ENCODE measurements around the gene EIF4G3. TPM values are rescaled to one million over a fixed set of nuclear protein-coding genes. Genes with fewer than 3 reads are reported as not detected.

Gene EIF4G3
- total and polyA plus RNA-seq, 9 of the 15 experiments (the other 6 are each of a cell fraction or from before 2014, with no cell fraction given), result 6.7 to 40.5 (median 32.1) TPM

- Histone ChIP-seq H3K27ac (ENCODE audit: extremely low read depth, low read depth, low read length) (no peak overlapping the region), H2AFZ (ENCODE audit: low read depth, low read length) (no peak overlapping the region), H3K4me2 (ENCODE audit: insufficient read depth, low read length) (no peak overlapping the region), H3K9ac (ENCODE audit: insufficient read depth in 1 of 2, low read depth in 2 of 2, low read length in 2 of 2) (no peak overlapping the region), H4K20me1 (replicated peaks; ENCODE audit: control insufficient read depth, insufficient read depth, low read length) (no peaks in the 10 kb centered on the region), H3K36me3 (ENCODE audit: control insufficient read depth, insufficient read depth, low read length) (peaks cover 99% of the 10 kb centered on the region), H3K4me1 (replicated peaks in 1 of 2; ENCODE audit: control insufficient read depth in 2 of 2, insufficient read depth in 2 of 2, low read length in 2 of 2) (no peaks in the 10 kb centered on the region), H3K79me2 (ENCODE audit: control insufficient read depth, insufficient read depth, low read length) (peaks cover 5% of the 10 kb centered on the region; the same call in 1 of the 3 replicates), H3K4me3 (no peak overlapping the region), H3K27me3 (ENCODE audit: control insufficient read depth in 2 of 2, insufficient read depth in 2 of 2, low read length in 2 of 2) (no peaks in the 10 kb centered on the region), H3K9me1 (ENCODE audit: control insufficient read depth, insufficient read depth, low read length) (no peaks in the 10 kb centered on the region), H3K9me3 (replicated peaks; ENCODE audit: control insufficient read depth, insufficient read depth, low read depth, low read length) (no peaks in the 10 kb centered on the region)
- DNase-seq (ENCODE audit: extremely low read depth in 1 of 4, low spot score in 3 of 4) (no peak), ATAC-seq (no peak), FAIRE-seq (no peak)
- in situ Hi-C loops (cut with MboI) (no loop called here), intact Hi-C loops (cut with micrococcal nuclease) (no loop called here)
- ChIA-PET POLR2A (interaction anchor here (0.7 to 6.1 kb wide), 2 partner anchors 17 to 75 kb away, joined by 3 to 79 read pairs; partner anchors contain the start of gene HP1BP3), CTCF (ENCODE audit: low intra/inter-chr PET ratio) (no interaction called here)
- BruUV-seq (replicated peaks), result no TSS peak
- TF ChIP-seq THRB (CRISPR knock-in tag; conservative IDR thresholded peaks at IDR 0.05) (no peak), BDP1 (IDR thresholded peaks at IDR 0.05; ENCODE audit: insufficient read depth, insufficient read length) (no peak), BRF1 (IDR thresholded peaks at IDR 0.05; ENCODE audit: borderline replicate concordance, extremely low read depth, insufficient read length) (no peak), LARP7 (IDR thresholded peaks at IDR 0.05) (no peak), ZNF133 (CRISPR knock-in tag; IDR thresholded peaks at IDR 0.05) (no peak), E2F3 (CRISPR knock-in tag; IDR thresholded peaks at IDR 0.05) (no peak), CCNT2 (IDR thresholded peaks at IDR 0.05; ENCODE audit: borderline replicate concordance, extremely low read depth, insufficient read length, low read depth, low read length) (no peak), NFRKB (IDR thresholded peaks at IDR 0.05; ENCODE audit: low read depth) (no peak), USF1 (CRISPR knock-in tag; IDR thresholded peaks at IDR 0.05) (no peak), TAF15 (IDR thresholded peaks at IDR 0.05; ENCODE audit: low read depth, low read length) (no peak), NKRF (IDR thresholded peaks at IDR 0.05; ENCODE audit: borderline replicate concordance) (no peak), HBP1 (CRISPR knock-in tag; IDR thresholded peaks at IDR 0.05) (no peak), KDM4B (IDR thresholded peaks at IDR 0.05; ENCODE audit: borderline replicate concordance in 2 of 2, low read depth in 1 of 2) (no peak), NCOA2 (IDR thresholded peaks at IDR 0.05; ENCODE audit: partially characterized antibody in 2 of 2) (no peak), ZBED1 (IDR thresholded peaks at IDR 0.05) (no peak), ZC3H8 (IDR thresholded peaks at IDR 0.05) (no peak), SP1 (CRISPR knock-in tag; IDR thresholded peaks at IDR 0.05) (no peak)
Observed at GRCh38 chr1:20767271-20767670, 409.4 kb downstream of the EIF4G3 start.

Data from K562 (cell line).